HG03175 (cell line): ENCODE results near the gene MCOLN3.
A peak's percentile ranks its signal among the peaks of the same experiment; 100 is the strongest.
"Not testable (repeated sequence)": the region's sequence is repeated elsewhere in the genome, so short reads cannot be mapped to it uniquely, and the experiment has no call there.

Experiments
- ATAC-seq: cut with Tn5 transposase; IDR thresholded peaks from one replicate; pipeline ENCODE4 v1.9.1; 2021; ENCODE audit warnings: mild to moderate bottlenecking, moderate library complexity; ENCODE audit not compliant: unreplicated experiment

The MCOLN3 gene

DNA sequence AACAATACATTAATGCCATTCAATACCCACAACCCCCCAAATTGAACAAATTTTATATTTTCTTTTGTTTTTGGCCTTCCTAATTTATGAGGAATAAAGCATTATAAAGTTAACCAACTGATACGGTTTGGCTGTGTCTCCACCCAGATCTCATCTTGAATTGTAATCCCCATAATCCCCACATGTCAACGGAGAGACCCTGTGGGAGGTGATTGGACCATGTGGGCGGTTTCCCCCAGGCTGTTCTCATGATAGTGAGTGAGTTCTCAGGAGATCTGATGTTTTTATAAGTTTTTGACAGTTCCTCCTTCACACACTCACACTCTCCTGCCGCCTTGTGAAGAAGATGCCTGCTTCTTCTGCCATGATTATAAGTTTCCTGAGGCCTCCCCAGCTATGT lies 6.4 kb upstream of the MCOLN3 start:
- no peak for ATAC-seq

- no peak for ATAC-seq
Observed at GRCh38 chr1:85049735-85050166, 1.5 kb upstream of the MCOLN3 start.

DNA sequence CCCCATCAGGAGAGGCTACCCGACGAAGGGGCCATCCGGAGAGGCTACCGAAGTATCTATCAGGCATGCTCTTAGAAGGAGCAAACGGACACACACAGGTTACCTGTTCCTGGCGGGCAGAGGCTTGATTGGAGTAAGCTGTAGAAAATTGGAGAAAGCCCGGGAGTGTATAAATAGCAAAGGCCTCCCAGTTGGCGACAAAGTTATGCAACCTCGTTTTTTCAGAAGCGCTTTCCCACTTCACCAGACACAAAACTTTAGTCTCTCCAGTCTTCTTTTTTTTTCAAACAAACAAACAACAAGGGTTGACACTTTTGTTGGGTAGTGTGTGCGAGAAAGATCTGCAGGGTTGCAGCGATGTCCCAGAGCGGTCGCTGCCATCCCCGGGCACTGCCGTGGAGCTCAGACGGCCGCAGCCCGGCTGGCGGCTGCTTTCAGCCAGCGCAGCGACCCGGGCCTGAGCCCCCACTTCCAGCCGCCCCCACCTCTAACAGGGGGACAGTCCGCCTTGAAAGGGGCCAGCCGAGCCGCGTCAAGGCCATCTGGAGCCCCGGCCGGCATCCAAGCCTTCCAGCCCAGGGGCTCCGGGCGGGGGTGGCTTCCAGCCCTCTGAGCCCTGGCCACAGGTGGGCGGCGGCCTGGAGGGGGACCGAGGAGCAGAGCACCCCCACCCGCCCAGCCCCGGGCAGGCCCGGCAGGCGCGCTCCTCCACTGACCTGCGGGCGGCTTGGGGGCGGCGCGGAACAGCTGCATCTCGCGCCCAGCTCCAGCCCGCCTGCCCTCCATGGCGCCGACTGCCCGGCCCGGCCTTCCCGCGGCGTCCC lies 616 bp downstream of the MCOLN3 start:
- peak; percentile 48 for ATAC-seq

GRCh38 chr1:85047144-85047471 lies 1.2 kb downstream of the MCOLN3 start:
- ATAC-seq = no peak

DNA sequence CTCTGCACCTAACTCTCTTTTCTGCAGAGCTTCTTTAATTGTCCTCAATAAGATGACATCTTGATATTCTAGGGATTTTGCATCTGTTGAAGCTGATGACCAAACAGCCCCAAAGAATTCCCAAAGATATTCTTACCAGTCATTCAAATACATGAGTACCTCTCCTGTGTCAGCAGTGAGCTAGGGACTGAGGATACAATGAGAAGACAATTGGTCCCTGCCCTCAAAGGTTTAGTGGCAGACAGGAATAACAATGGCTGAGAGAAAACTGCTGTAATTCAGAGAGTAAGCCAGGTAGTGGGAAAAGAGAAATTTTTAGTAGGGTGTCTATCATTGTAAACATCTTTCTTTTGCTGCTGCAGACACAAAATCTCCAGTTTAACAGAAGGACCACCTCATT lies 5.9 kb downstream of the MCOLN3 start:
- ATAC-seq = no peak

GRCh38 chr1:85041793-85042192 lies 6.5 kb downstream of the MCOLN3 start:
- ATAC-seq = no peak

DNA sequence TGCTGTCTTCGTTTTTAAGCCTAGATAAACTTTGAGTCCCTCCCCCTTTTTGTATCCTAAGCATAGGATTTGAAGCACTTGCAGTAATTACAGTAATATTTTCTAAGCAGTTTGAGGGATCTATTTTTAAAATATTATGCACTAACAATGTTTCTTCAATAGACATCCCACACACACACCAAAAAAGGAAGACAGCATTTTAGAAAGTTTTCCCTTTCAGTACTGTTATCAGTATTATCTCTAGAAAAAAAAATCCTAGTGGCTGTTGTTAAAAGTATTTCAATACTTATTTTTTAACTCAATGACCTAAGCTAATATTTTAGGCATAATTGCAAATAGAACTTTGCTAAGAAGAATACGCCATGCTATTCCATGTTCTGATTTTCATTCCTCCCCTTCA lies 15.1 kb downstream of the MCOLN3 start:
- ATAC-seq = no peak

GRCh38 chr1:85030536-85030935 lies 17.8 kb downstream of the MCOLN3 start:
- ATAC-seq = no peak

DNA sequence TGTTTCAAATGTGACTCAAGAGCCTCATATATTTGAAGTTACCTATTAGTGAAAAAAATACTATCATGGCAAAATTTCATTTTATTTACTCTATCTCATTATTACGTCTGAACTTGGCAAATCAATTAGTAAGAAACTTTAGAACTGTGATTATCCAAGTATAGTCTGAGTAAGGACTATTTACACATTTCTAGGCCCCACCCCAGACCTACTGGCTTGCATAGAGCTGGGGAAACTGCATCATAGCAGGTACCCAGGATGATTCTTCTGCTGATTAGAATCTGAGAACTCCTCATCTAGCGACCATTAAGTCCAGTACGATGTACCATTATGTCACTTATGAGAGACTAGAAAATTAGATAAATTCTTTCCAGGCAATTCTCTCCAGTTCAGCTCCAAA lies 20.1 kb downstream of the MCOLN3 start:
- no peak for ATAC-seq

DNA sequence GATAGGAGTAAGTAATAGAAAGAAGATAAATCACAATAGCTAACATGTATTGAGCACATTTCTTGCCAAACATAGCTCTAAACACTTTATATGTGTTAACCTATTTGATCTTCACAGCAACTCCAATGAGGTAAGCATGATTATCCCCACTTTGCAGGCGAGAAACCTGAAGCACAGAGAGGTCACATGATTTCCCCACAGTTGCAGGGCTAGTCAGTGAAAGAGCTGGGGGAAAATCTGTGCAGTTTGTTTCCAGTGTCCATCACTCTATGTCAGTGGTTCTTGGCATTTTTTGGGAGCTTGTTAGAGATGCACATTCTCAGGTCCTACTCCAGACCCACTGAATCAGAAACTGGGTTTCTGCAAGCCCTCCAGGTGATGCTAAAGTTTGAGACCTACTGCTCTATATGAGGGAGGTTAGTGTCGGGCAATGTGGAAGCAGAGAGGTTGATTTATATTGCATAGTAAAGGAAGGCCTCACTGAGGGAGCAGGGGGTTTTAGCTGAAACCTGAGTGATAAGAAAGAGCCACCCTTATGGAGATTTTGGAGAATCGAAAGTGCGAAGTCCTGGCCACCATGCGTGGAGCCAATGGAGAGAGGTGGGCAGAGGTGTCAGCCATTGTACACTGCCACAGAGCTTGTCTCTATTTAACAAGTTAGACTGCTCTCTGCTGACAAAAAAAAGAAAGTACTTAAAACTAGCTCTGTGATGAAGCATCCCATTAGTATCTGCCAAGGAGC lies 20.9 kb downstream of the MCOLN3 start:
- peak; percentile 91 for ATAC-seq

- ATAC-seq = no peak
Observed at GRCh38 chr1:85025940-85026339, 22.4 kb downstream of the MCOLN3 start.

- no peak for ATAC-seq
Observed at GRCh38 chr1:85024736-85025135, 23.6 kb downstream of the MCOLN3 start.

DNA sequence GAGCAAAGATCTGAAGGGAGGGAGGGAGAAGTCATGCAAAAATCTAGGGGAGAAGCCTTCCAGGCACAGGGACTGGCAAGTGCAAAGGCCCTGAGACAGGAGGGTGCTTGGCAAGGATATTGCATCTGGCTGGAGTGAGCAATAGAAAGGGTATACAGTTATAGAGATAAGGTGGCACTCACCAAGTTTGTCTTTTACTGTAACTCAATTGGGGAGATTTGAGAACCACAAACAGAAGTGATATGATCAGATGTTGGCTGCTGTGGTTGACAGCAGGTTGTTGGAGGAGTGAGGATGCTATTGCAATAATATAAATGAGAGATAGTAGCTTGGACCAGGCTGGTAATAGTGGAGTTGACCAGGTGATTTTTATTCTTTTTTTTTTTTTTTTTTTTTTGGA lies 25.6 kb downstream of the MCOLN3 start:
- no peak for ATAC-seq

- no peak for ATAC-seq
Observed at GRCh38 chr1:85019994-85020393, 28.3 kb downstream of the MCOLN3 start.

DNA sequence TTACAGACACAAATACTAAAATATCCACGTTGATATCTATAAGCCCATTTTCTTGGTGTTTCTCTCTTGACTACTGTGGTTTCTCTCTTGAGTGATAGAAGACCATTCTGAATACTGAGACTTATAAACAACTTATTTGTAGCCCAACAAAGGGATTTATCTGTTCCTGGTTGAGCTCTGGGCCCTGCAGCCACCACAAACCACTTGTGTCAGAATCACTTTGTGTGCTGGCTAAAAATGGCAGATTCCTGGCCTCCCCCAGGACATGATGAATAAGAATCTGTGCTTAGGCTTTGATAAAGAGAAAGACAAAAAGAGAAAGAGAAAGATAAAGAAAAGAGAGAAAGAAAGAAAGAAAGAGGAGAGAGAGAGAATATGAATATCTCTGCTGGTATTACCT lies 32.5 kb downstream of the MCOLN3 start:
- no peak for ATAC-seq

DNA sequence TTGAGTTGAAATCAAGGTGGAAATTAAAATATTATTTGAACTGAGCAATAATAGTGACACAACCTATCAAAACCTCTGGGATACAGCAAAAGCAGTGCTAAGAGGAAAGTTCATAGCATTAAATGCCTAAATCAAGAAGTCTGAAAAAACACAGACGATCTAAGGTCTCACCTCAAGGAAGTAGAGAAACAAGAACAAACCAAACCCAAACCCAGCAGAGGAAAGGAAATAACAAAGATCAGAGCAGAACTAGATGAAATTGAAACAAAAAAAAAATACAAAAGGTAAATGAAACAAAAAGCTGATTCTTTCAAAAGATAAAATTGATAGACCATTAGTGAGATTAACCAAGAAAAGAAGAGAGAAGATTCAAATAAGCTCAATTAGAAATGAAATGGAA lies 42.7 kb downstream of the MCOLN3 start:
- not testable (repeated sequence) for ATAC-seq

- no peak for ATAC-seq
Observed at GRCh38 chr1:85001742-85002141, 46.6 kb downstream of the MCOLN3 start.

DNA sequence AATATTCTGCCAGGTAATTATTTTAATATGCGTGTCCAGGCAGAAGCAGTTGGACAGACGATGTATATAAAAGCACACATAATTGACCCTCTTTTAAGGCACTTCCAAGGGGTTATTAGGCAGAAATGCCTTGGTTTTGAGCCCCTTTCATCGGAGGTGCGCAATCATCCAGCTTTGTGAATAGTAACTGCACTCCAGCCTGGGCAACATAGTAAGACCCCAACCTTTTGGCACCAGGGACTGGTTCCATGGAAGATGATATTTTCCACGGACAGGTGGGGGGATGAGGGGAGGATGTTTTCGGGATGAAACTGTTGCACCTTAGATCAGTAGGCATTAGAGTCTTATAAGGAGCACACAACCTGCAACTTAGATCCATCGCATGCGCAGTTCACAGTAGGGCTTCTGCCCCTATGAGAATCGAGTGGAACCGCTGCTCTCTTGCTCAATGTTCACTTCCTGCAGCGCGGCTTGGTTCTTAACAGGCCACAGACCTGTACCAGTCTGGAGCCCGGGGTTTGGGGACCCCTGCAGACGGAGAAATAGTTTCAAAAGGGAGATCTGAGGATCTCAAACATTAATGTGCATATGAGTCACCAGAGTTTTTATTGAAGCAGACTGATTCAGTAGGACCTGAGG lies 49.5 kb downstream of the MCOLN3 start:
- no peak for ATAC-seq

GRCh38 chr1:84997667-84998600 lies 50.4 kb downstream of the MCOLN3 start:
- peak; percentile 7 for ATAC-seq

GRCh38 chr1:84996846-84997666 lies 51.2 kb downstream of the MCOLN3 start, which contains the start of gene MCOLN2:
Gene MCOLN2, minus strand, starts transcription at chr1:84997113. Its CDS starts 241 bp downstream, at chr1:84996872.
- peak; percentile 56 for ATAC-seq
